GM21576 (cell line): ENCODE results near the gene YARS2.

Experiments
- ATAC-seq: cut with Tn5 transposase; IDR thresholded peaks from one replicate; pipeline ENCODE4 v1.9.1; 2021; ENCODE audit warnings: mild to moderate bottlenecking, moderate library complexity; ENCODE audit not compliant: unreplicated experiment

The YARS2 gene

DNA sequence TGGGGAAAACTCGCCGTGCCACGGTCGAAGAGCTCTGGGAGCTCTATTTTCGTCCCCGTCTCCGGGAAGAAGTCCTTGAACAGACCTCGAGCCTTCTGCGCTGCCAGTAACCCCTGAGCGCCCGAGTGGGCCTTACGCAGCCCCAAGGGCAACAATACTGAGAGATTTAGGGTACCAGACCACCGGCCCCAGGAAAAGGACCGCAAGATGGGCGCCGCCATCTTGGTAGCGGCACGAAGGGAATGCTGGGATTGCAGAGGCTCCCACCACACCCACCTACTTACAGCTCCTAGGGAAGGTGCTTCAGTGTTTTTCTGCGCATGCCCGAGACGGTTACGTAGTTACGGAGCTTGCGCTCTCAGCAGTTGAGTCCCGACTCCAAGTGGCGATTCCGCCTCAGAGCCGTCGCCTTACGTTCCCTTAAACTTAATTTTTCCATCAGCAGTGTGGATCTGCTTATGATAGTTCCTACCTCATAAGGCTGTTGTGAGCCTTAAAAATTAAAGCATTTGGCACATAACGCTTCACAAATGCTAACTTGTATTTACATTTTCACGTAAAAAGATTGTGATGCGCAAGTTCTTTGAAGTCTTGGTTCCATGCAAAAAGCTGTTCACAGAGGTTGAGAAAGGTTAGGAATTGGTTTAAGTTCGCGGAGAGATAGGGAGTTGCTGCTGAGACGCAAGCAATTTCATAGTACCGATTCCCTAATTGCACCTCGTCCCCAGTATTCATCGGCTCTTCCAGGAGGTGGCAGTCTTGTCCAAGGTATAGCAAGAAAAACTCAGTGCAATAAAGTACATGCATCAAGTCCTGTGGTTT, at the start of gene YARS2:
Gene YARS2, minus strand, starts transcription at position 244 of the 822 bp plus-strand sequence. Its CDS starts 23 bp downstream, at position 221.
- ATAC-seq: peak; percentile 84

DNA sequence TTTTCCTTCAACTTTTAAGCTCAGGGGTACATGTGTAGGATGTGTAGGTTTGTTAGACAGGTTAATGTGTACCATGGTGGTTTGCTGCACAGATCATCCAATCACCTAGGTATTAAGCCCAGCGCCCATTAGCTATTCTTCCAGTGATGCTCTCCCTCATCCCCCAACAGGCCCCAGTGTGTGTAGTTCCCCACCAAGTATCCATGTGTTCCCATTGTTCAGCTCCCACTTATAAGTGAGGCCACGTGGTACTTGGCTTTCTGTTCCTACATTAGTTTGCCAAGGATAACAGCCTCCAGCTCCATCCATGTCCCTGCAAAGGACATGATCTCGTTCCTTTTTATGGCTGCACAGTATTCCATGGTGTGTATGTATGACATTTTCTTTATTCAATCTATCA, 48.6 kb upstream of the YARS2 start:
- no peak for ATAC-seq

DNA sequence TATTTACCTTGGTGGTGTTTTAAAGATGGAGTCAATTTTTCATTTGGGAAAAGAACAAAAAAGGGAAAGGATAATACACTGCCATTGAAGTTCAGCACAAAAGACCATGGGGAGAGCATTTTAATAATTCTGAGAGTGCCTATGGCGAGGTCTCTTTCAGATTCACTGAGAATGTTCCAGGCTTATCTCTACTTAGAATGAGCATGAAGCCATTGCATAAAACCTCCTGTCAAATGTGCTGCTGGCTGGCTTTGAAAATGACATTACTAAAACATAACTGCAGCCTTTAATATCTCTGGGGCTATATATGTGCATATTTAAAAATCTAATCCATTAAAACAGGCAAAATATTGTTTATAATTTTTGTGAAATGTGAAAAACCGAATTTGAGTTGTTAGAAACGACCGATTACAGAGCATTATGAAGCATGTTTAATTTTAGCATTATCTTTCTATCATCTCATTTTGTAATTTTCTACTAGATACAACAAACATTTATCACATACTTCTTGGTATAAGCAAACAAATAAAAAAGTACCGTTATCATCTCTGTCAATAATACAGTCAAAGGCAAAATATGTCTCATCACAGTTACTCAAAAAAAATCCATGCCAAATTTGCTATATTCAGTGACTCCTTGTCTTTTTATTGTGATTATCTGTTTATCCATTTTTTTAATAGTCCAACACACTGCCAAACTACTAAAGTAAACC, 45.7 kb upstream of the YARS2 start:
- no peak for ATAC-seq

DNA sequence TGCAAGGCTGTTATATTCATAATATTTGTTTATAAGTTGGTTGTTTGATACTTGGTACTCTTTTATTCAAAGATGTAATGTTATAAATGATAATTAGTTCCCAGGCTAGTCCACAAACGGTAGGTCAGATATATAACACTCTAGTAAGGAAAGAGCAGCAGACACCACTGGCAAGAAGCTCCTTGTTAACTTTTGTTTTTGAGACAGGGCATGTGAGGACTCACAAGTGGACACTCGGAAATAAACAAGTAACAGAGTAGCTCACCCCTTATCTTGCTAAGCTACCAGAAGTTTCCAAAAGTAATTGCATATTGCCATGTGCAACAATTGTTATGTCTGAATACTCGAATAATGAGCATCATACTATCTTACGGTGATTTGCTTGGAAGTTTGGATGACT, 38.6 kb upstream of the YARS2 start:
- ATAC-seq: no peak

DNA sequence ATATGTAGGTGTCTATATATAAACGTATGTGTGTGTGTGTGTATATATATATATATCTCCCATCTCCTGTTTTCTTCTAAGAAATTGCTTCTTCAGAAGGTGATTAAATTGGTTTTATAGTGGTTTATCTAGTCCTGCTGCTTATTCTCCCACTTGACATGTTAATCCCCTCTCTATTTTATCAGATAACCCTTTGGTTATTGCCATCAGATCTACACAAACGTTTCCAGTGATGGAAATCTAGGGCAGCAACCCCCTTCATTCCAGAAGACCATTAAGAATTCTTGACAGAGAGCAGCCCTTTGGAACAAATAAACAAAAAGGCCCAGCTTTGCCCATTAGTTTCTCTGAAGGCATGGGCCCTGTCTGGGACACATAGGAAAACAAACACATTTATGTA, 34.2 kb upstream of the YARS2 start:
- ATAC-seq: no peak

DNA sequence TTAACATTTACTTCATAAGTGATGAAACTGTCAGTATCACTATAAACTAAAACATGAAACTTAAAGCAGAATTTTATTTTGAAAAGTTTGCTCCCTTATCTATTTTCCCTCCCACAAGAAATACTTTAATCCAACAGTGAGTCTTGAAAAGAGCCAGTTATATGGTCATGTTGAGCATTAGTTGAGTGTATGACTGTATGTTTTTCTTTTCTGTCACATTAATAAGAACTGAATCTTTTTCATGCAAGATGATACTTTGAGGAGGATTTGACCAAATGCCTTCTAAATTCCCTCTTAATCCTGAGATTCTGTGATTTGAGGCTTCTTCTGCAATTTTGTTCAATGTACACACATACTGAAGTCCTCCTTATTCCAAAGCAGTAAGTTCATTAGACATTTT, 33.7 kb upstream of the YARS2 start:
- no peak for ATAC-seq

DNA sequence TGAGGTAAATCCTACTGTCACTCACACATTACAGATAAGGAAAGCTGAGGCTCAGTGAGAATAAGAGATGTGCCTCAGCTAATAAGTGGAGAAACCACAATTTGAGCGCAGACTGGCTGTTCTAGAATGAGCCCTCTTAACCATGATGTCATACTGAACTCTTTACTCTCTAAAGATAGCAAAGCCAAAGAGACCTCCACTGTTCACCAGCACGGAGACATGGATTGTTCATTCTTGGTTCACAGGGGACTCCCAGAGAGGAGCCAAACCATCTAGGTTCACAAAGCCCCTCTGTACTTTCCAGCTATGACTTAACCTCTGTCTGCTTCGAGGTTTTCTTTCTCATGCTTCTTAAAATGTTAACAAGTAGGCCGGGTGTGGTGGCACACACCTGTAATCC, 32.7 kb upstream of the YARS2 start:
- no peak for ATAC-seq

DNA sequence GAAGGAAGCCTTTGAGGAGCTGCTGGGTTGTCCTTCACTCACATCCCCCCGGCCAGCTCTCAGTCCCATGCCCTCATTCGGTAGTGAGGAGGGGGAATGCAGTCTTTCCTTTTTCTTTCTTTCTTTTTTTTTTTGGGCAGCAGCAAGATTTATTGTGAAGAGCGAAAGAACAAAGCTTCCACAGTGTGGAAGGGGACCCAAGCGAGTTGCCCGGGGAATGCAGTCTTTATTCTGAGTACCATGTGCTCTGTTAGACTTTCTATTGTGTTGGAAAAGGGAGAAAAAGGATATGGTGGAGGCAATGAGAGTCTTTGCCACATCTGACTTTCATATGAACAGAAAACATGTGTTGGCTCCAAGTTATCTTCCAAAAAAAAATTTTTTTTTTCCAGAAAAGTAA, 29.9 kb upstream of the YARS2 start:
- ATAC-seq: no peak

DNA sequence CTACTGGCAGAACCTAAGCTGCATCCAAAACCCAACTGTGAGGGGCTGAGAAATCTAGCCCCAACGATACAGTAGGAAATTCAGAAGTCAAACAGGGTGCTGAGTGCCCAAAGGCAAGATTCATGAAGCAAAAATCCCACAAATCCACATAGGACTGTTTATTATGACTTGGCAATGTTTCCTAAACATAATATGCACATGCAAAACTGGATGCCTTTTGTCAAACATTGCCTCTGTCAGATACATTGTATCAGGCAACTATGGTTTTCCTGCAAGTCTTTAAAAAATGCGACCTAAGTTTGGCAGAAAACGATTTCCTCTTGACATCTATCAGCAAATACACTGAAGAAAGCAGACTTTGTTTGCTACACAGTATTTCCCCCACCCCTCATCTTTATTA, 27.3 kb upstream of the YARS2 start:
- no peak for ATAC-seq

DNA sequence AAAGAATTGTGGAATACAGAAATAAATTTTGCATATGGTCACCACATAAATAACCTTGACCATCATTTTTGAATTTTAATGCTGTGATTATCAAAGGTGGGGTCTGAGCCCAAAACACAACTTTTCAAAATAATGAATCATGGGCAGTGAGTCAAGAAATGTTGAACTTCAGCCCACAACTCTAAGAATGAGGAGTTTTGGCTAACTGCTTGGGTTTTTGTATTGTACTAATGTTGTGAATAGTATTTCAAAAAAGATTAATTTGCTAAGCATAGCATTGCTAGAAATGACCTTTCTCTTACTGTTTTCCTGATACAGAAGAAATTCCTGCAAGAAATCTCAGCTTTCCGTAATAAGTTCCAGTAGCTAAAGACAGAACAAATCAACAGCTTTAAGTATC, 24.4 kb upstream of the YARS2 start:
- no peak for ATAC-seq

DNA sequence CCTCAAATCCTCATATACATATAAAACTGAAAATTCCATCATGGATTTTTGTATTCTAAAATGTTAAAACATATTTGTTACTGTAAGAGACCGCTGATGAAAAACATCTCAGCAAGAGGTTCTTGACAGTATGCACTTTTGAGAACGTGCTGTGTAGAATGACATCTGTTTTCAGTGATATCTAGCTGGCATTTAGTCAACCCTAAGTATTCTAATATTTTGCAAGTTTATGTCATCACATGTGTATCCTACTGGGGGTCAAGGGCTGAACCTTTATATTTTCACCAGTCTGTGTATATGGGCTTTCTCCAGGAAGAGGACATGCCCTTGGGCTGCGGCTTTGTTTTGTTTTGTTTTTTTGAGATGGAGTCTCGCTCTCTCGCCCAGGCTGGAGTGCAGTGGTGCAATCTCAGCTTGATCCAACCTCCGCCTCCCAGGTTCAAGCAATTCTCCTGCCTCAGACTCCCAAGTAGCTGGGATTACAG, 22.0 kb upstream of the YARS2 start:
- ATAC-seq: no peak

DNA sequence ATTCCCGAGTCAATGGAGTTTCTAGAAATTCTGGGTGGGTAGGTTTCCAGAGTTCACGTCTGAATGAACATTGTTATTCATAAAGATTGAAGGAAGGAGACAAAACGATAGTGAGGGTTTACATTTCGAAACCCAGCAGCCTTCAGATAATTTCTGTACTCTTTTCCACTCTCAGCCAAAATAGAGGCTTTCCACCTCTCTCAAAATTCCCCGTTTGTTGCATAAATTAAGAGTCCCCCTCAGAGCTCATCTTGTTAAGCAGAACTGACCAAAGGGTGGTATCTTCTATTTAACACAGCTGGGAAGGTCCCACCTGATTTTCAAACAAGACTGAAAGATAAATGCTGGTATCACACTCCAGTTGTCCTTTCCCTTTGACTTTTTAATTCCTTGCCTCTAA, 21.5 kb upstream of the YARS2 start:
- ATAC-seq: no peak

DNA sequence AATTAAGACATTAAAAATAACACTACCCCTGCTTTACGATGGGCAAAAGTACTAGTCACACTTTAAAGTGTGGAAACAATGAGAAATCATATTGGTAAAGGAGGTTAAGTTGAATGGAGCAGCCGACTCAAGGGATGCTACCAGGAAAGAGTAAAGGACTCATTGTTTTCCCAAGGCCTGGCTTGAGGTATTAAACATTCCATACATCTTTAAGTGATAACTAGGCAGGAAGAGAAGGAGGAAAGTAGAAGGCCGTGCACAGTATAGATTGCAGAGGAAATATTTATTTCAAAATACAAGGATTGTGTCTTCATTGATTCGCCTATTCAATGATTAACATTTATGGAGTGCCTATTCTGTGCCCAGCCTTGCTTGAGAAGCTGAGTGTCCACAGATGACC, 20.6 kb upstream of the YARS2 start:
- ATAC-seq: no peak

DNA sequence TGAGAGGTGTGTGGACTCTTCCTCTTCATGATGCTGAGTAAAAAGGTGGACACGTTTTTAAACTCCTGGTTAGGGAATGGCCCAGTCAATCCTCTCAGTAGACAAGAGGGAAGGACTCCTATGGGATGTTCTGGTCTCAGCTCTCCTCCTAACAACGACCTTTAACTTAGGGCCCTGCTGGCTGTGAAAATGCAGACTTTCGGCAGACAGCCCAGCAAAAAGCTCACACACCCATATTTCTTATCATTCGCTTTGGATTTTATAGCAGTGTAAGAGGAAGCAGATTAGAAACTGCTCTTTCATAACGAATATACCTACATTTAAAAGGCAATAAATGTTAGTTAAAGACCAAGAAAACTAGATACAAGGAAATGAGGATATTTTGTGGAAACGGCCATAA, 18.0 kb upstream of the YARS2 start:
- no peak for ATAC-seq

DNA sequence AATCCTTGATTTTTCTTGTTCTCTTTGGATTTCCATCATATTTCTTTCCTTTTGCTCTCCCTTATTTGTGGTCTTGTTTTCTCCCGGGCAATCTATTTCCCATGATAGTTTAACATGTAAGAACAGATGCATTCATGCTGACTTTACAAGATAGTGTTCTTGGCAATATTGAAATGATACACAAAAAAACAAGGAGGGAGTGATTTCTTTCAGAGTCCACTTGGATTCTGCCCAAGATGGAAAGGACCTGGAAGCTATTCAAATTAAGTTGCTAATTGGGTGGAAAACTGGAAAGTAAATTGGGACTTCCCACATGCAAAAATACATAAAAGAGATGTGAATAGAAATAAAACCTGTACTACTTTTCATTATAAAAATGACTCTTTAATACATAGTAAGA, 14.4 kb upstream of the YARS2 start:
- no peak for ATAC-seq

DNA sequence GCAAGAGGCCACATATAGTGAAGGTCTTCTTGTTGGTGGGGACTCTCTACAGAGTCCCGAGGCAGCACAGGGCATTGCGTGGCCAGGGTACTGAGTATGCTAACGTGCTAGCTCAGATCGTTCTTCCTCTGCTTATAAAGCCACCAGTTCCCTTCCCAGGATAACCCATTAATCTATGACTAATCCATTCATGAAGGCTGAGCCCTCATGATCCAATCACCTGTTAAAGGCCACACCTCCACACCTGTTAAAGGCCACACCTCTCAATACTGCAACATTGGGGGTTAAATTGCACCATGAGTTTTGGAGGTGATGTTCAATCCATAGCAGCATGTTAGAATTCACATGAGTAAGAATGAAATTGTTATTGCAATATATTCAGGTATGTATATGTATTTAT, 12.8 kb upstream of the YARS2 start:
- ATAC-seq: no peak

DNA sequence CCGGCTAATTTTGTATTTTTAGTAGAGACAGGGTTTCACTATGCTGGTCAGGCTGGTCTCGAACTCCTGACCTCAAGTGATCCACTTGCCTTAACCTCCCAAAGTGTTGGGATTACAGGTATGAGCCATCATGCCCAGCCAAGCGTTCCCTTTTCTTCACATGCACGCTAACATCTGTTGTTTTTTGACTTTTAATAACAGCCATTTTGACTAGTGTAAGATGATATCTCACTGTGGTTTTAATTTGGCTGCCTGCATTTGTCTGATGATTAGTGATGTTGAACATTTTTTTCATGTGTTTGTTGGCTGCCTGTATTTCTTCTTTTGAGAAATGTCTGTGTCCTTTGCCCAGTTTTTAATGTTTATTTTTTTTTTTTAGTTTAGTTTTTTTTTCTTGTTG, 10.2 kb upstream of the YARS2 start:
- no peak for ATAC-seq

DNA sequence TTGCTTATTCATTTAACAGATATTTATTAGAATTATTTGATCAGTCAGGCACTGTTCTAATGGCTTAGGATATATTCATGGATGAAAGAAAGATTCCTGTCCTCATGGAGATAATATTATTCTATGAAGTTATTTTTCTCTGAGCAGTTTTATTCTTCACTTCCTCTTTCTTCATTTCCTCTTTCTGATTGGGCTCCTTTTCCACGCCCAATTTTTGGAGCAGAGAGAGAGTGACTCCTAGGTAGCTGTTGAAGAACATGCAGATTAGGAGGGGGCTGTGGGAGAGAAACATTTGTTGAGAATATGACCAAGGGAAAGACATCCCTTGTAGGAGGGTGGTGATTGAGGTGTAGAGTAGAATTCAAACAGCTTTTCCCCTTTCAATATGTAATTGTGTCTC, 6.0 kb upstream of the YARS2 start:
- no peak for ATAC-seq

DNA sequence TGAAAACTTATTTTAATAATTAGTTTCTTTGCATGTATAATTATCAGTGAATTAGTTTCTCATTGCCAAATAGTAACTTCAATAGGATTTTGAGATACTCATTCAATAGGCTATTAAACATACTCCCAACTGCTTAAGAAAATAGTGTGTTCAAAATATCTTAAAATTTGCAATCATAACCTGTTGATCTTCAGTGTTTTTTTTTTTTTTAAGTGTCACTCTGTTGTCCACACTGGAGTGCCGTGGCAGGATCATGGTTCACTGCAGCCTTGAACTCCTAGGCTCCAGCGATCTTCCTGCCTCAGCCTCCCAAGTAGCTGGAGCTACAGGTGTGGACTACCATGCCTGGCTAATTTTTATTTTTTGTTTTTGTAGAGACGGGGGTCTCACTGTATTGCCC, 1.5 kb upstream of the YARS2 start:
- ATAC-seq: no peak

DNA sequence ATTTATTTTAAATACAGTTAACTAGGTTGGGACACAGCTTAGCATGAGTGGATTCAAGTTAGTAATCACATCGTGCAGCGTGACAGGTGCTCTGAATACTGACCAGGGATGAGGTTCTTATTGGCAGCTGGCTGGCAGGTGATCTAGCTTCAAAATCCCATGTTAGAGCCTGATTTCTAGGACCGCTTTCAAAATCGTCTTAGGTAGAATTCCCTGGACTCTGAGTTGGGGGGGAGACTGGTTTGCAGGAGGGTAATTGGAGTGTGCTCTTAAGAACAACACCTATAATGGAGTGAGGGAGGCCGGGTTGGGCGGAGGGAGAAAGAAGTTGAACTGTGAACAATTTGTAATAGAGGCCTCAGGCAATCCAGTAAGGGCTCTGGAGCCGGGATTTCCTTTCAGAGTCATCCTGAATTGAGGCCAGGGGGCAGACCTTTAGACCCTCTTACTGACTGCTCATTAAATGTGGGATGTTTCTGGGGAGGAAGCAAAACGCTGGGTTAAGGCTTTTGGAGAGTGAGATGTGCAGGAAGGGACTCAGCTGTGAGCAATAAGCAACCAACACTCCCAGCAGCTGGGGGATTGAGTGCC, 874 bp upstream of the YARS2 start:
- ATAC-seq: no peak

DNA sequence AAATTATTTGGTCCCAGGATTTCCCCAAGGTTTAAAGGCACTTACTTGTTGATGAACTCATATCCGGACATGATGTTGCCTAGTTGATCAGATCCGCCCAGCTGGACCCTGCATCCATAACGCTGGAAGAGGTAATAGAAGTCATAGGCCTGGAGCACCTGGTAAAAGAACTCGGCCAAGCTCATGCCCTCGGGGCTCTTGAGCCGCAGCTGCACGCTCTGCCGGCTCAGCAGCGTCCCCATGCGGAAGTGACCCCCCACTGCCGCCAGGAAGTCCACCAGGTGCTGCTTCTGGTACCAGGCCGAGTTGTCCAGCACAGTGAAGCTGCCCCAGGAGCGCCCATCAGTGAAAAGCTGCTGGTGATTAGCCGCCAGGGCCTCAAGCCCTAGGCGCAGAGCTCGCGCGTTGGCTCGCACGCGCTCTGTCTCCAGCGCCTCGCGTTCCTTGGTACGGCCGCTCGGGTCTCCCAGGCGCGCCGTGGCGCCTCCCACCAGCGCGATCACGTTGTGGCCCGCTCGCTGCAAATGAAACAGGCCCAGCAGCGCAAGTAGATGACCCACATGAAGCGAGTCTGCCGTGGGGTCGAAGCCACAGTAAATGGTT, 545 bp downstream of the YARS2 start:
- ATAC-seq: peak; percentile 74

DNA sequence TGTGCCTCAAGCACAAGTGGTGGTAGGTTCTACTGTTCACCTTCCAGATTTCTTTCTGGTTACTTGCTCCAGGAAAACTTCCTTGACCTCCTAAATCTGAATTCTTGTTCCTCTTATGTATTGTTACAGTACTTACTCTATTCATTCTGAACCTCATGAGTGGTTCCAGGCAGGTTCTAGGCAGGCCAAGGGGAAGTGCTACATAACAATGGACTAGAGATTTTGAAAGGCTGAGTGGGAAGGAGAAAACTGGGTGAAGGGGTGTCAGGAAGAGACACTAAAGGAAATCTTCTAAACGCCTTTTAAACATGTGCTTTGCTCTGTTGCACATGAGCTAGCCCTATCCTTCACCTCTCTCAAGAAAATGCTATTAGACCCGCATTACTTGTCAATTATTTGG, 1.6 kb downstream of the YARS2 start:
- no peak for ATAC-seq
